A673 (cell line): ENCODE data around the gene CIBAR2.

ENCODE experiments used
- CTCF ChIP-seq: fragments of 300-800, 200-600 bp; sonication (generic); conservative IDR thresholded peaks from 2 replicates; pipeline ENCODE4 v1.5.1; 2017; ENCODE audit warnings: low read depth, mild to moderate bottlenecking, antibody characterized with exemption, low read length, moderate library complexity, mixed read lengths
- EZH2 ChIP-seq: fragments of 200-600 bp; sonication (generic); IDR thresholded peaks from 2 replicates; pipeline ENCODE4 v1.6.1; 2017; ENCODE audit warnings: borderline replicate concordance, low read depth, mild to moderate bottlenecking, mixed read lengths, antibody characterized with exemption, low read length; ENCODE audit not compliant: poor library complexity, severe bottlenecking

GRCh38 chr16:85152414-85153030 lies 40.2 kb upstream of the CIBAR2 start:
- no peak for TF ChIP-seq CTCF
- no peak for TF ChIP-seq EZH2
